Stromal cell of bone marrow (primary cell): ENCODE measurements around the gene APOO.
"Not testable (repeated sequence)": the region's sequence is repeated elsewhere in the genome, so short reads cannot be mapped to it uniquely, and the experiment has no call there.

Experiments used
- DNase-seq: peaks from one replicate; pipeline ENCODE4 v3.0.0-alpha.2; 2012; ENCODE audit warnings: low read depth

Gene APOO

DNA sequence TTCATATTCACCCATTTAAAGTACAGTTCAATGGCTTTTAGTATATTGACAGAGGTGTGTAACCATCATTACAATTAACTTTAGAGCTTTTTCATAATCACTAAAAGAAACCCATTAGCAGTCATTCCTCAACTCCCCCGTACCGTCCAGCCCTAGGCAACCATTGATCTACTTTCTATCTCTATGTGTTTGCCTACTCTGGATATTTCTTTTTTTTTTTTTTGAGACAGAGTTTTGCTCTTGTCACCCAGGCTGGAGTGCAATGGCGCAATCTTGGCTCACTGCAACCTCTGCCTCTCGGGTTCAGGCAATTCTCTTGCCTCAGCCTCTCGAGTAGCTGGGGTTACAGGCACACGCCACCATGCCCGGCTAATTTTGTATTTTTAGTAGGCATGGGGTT is 48.5 kb downstream of the APOO start:
- not testable (repeated sequence) for DNase-seq

DNA sequence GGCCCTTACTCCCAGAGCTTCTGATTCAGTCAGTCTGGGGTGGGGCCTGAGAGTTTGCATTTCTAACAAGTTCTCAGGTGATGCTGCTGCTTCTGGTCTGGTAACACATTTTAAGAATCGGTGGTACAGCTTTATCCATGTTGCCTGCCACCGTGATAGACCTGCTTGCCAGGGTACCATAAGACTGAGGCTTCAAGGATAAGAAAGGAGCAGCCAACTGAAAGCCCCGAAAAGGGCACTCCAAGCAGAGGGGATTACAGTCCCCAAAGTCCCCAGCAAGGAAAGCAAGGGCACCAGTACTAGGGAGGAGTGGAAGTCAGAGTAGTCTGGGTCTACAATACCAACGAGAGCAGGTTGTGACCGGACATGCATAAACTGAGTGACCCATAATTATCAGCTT is 49.8 kb downstream of the APOO start:
- DNase-seq: no peak

DNA sequence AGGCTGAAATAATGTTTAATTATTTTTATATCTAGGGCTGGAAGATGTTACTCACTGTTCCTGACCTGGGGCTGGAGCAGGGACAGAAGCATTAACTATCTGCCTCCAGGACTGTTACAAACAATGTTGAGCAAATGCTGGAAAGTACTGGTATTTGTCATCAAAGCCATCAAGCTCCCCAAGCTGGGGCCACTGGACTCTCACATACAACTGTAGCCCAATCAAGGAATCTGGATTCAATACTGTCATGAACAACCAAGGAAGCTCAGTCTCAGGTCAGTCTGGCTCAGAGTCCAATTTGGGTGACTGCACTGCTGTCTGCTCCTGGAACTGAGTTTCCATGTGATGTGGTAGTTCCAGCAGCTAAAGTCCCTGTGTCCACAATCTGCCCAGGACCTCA is 50.4 kb downstream of the APOO start:
- DNase-seq: no peak

DNA sequence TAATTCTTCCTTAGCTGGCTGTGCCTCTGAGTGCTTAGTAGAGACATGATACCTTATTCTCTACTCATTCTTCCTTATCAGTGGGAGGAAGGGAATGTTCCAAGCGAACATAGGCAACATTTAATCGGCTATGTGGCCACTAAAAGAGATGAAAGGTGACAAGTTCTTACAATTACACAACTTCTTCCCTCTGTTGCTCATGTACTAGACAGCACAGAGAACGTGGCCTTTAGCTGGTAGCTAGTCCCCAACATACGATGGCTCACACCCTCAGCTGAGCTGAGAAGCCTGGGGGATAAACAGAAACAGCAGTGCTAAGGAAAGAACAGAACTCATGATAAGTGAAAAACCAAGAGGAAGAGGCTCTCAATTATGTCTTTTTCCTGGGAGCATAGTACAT is 52.2 kb downstream of the APOO start:
- DNase-seq: no peak

DNA sequence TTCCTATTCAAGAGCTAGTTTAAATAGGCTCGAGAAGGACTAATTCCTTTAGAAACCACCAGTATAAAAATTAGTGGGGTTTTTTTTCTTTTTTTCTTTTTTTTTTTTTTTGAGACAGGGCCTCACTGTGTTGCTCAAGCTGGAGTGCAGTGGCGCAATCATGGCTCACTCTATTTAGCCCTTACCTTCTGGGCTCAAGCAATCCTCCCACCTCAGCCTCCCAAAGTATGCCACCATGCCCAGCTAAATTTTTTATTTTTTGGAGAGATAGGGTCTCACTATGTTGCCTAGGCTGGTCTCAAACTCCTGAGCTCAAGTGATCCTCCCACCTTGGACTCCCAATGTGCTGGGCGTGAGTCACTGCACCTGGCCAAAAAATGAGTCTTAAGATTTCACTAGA is 52.8 kb downstream of the APOO start:
- DNase-seq: no peak

DNA sequence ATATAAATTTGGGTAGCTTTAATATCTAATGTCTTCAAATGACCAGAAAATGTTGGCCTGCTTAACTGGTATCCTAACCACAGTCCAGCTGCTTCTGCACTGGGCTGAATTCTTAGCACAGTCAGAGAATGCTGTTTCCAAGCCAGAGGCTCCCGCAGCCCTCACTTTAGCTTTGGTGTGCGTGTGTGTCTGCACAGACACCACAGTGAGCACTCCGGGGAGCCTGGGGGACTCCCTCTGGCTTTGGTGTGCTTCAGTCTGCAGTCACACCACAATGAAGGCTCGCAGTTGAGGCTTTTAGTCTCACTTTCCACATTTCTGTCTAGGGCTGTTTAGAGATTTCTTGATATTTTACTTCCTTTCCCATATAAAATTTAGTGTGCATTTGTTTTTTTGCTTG is 53.6 kb downstream of the APOO start:
- DNase-seq: no peak

DNA sequence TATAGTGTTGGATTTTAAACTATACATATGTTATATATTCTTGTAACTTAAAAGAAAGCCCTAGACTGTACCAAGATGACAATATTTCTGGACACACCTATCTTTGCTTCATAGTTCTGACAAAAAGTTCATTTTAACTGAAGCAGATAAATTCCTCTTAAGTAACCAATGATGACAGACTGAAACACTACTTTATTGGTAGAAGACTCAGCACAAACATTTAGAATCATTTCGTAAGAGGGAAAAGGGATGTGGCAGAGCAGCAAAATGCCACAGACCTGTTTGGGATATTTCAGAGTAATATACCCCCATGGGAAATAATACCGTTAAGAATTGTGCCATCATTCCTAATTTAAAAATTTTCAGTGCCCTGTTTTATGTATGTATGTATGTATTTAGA is 56.2 kb downstream of the APOO start:
- DNase-seq: no peak

DNA sequence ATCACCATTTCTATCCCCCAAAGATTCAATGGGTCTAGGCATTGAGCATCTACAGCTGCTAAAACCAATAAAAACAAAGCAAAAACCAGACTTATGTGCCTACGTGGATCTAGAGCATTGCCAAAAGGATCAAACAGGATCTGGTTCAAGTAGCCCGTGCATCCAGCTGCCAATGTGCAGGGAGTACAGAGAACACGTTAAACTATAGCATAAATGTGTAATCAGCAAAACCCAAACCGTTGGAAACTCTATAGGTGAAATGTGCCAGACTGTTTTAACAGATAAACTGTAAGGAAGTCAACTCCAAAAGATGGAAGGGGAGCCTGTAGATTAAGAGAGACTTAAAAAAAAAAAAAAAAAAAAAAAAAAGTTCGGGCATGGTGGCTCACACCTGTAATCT is 58.5 kb downstream of the APOO start:
- no peak for DNase-seq

DNA sequence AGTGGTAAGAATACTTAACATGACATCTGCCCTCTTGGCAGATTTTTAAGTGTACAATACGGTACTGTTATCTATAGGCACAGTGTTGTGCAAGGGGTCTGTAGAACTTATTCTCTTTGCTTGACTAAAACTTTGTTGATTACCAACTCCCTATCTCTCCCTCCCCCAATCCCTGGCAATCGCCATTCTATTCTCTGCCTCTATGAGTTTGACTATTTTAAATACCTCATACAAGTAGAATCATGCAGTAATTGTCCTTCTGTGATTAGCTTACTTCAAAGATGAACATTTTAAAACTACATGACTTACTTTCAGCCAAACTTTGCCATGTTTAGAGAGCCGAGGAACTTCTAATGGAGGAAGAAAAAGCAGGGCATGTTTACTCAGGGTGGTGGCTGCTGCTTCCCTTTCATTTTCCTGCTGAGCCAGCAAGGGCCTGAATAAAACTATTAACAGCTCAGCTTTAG is 62.4 kb downstream of the APOO start:
- DNase-seq: no peak

DNA sequence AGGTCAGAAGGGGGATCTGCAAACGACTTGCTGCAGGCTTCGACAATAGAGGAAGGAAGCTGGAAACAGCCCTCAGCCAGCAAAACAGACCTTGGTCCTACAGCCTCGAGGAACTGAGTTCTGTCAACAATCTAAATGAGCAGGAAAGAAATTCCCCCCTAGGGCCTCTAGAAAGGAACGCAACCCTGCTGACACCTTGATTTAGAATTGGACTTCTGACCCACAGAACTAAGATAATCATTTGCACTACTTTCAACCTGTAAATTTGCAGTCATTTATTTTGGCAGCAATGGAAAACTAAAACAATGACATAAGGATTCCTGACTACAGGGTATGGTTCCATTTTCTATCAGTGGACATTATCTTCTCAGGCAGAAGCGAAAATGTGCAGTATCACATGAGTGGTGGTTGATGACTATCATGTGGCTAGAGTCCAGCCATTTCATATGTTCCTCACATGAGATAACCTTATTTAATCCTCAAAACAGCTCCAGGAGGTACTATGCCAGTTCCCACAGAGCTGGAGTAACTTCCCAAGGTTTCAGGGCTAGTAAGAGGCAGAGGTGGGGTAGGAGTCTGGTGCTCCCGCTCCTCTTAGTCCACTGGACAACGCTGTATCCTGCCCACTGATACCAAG is 63.1 kb downstream of the APOO start:
- no peak for DNase-seq

DNA sequence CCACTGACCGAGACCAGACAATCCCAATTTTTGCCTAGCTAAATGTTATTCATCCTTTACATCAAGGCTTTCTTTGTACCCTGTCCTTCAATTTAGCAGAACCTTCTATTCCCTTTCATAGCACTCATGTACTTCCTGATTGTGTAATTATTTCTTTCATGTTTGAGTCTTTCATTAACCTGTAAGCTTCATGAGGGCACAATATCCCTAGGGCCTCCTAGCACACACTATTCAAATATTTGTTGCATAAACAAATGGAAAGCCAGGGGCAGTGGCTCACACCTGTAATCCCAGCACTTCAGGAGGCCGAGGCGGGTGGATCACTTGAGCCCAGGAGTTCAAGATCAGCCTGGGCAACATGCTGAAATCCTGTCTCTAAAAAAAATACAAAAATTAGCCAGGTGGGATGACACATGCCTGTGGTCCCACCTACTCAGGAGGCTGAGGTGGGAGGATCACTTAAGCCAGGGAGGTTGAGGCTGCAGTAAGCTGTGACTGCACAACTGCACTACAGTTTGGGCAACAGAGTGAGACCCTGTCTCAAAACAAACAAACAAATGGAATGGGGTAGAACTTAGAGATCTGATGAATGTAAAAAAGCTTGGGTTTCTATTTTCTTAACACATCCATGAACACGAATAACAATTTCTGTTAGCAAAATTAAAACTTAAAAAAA is 65.8 kb downstream of the APOO start:
- no peak for DNase-seq

DNA sequence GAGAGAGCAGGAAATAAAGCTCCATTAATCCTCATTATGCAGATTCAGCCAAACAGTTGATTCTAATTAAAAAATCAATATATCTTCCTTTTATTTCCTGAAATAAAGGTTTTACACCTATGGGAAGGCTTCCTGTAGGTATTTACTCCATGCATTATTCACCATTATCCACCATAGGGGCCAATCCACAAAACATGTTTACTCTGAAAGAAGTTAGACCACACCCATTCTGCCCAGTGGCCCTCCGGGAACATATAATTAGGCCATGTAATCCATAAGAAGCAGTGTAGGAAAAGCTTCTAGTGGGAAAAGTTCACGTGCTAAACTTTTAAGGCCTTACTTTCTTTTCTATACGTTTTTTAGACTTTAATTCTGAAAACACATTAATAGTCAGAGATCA is 67.1 kb downstream of the APOO start:
- no peak for DNase-seq

DNA sequence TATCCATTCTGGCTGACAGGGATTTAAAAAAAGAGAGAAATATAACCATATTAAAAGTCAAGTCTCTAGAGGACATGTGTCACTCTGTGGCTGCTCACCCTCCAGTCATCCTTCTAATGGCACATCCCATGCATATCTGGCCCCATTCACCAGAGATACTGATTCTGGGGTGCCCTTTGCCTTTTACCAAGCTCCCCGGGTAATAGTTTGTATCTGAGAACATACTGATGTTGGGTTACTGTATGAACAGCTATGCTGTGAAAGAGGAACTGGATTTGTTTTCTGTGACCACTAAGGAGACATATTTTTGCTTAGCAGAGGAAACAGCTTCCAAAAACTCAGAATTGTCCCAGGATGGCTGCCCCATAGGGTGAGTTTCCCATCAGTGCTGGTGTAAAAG is 68.8 kb downstream of the APOO start:
- no peak for DNase-seq

DNA sequence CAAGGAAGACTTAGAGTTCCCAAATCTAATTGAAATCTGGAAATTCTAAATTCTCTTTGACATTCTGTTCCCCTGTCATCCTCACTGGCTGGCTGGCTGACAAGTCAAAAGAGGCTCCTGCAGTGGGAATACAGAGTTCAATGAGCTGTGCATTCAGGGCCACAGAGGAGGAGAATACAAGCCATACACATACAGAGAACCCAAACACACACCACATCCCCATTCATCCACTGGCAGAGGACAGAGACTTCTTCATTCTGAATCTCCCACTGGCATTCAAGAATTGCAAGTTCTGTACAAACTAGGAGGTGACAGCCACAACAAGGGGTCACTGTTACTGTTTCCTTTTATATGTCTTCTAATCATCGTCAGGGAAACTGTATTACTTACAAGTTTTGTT is 75.0 kb downstream of the APOO start:
- DNase-seq: no peak

DNA sequence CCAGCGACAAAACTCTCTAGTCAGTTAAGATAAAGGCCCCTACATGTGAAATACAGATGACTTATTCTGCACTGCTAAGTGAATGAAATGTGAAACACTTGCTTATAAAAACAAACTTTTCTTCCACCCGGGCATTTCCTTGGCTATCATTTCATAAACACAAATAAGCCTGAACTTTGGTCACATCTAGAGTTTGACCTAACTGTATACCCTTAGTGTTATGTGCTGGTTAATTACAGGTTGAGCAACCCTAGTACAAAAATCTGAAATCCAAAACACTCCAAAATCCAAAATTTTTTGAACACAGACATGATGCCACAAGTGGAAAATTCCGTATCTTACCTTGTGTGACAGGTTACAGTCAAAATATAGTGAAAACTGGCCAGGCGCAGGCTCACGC is 78.9 kb downstream of the APOO start:
- DNase-seq: no peak

DNA sequence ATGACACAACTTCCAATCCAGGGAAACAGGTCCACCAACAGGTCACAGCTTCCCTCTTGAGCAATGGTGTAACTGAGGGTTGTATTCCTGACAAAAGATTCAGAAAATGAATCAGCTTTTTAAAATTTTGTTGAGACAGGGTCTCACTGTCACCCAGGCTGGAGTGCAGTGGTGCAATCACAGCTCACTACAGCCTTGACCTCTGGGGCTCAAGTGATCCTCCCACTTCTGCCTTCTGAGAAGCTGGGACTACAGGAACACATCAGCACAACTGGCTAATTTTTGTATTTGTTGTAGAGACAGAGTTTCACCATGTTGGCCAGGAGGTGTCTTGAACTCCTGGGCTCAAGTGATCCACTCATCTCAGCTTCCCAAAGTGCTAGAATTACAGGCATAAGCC is 81.1 kb downstream of the APOO start:
- DNase-seq: no peak

DNA sequence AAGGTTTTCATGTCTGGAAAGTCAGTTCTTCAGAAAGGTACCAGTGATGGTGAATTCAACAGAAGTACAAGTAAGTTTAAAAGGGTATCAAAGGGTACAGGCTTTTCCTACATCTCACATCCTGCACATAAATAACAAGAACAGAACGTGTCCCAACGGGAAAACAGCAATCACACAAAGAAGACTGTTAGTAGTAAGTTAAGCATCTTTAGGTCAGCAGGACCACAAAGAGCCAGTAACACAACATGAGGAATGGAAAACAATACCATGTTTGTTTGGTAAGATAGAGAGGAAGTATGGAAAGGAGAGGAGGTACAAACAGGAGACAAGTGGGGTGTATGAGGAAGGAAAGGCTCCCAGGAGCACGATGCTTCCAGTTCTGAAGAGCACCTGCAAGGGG is 81.5 kb downstream of the APOO start:
- DNase-seq: no peak

DNA sequence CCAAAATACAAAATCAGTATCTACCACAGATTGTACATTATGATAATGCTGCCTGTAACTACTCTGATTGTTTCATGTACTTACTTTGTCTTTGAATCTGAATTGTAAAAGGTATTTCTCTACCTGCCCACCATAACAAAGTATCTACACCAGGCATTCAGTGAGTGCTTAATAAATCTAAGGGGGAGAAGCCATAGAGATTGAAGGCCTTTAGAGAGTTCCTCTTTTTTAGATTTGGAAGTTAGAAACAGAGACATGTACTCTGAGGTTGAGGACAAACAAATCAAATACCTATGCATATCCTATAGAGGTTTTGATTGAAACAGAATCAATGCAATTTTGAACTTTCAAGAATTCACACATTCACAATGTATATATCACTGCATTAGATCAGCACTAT is 82.1 kb downstream of the APOO start:
- no peak for DNase-seq

DNA sequence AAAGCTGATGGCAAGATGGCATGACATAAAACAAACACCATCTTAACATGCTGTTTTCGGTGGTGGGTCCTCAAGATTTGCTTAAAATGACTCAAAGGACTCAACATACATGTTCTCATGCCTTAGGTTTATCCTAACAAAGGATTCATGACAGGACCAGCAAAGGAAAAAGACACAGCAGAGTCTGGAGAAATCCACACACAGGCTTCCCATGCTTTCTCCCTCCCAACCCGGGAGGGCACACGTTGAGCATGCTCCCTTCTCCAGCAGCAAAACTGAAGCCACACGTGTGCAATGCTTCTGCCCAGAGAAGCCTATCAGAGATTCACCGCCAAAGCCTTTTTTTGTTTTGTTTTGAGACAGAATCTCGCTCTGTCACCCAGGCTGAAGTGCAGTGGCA is 84.9 kb downstream of the APOO start:
- no peak for DNase-seq

DNA sequence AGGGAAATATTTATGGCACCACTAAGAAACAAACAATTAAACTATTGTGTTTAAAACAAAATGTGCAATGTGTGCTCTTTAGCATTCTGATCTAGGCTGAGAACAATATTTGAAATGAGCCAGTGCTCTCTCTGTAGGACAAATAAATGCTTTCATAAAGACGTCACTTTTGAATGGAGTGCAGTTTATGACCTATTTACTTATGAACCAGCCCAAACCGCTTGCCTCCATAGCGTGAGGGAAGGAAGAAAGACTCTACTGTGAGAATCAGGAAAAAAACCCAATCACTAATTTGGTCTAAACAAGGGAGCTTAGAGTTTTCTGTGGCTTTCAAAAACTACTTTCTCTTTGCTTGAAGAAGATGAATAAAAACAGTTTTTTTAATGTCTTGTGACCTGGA is 85.3 kb downstream of the APOO start:
- DNase-seq: peak; percentile 18

DNA sequence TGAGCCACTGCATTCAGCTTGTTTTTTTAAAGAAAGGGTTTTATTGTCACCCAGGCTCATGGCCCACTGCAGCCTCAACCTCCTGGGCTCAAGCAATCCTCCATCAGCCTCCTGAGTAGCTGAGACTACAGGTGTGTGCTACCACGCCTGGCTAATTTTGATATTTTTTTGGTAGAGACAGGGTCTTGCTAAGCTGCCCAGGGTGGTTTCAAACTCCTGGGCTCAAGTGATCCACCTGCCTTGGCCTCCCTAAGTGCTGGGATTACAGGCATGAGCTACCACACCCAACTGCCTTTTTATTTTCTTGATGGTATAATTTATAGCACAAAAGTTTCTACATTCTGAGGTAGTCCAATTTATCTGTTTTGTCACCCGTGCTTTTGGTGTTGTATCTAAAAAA is 85.9 kb downstream of the APOO start:
- no peak for DNase-seq

DNA sequence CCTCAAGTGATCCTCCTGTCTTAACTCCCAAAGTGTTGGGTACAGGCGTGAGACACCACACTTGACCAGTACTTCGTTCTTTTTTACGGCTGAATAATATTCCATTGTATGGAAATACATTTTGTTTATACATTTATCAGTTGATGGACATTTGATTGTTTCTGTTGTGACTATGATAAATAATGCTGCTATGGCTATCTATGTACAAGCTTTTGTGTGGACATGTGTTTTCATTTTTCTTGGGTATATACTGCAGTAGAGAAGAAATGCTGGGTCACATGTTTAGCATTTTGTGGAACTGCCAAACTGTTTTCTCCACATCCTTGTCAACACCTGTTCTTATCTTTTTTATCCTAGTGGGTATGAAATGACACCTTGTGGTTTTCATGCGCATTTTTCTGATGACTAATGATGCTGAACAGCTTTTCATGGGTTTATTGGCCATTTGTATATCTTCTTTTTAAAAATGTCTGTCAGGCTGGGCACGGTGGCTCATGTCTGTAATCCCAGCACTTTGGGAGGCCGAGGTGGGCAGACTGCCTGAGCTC is 87.4 kb downstream of the APOO start:
- no peak for DNase-seq

DNA sequence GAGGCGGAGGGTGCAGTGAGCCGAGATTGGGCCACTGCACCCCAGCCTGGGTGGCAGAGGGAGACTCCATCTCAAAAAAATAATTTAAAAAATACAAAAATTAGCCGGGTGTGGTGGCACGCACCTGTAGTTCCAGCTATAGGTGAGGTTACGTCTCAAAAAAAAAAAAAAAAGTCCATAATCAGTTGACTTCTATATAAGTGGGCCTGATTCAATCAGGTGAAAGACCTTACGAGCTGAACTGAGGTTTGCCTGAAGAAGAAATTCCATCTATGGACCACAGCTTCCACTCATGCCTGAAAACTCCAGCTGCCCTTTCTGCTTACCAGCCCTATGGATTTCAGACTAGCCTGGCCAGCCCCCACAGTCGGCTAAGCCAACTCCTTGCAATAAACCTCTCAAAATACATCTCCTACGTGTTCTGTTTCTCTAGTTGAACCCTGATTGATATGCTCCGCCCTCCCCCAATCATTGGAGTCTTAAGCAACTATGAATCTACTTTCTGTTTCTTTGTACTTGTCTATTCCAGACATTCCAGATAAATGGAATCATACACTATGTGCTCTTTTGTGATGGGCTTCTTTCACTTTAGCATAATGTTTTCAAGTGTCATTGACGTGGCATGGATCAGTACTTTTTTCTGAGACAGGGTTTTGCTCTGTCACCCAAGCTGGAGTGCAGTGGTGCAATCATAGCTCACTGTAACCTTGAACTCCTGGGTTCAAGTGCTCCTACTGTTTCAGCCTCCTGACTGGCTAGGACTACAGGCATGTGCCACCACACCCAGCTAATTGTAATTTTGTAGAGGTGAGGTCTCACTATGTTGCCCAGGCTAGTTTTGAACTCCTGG is 88.1 kb downstream of the APOO start:
- DNase-seq: no peak
